ENCODE measurements around the gene TSPEAR.
"Not testable (repeated sequence)": the region's sequence is repeated elsewhere in the genome, so short reads cannot be mapped to it uniquely, and the experiment has no call there.

The TSPEAR gene

GRCh38 chr21:44637018-44637850, 74.1 kb downstream of the TSPEAR start, which contains the start of gene KRTAP10-10:
Gene KRTAP10-10, plus strand, starts transcription at chr21:44637356. Its CDS starts 62 bp downstream, at chr21:44637418.
- Histone ChIP-seq H3K36me3 (no peaks in the 10 kb centered on the region), H3K4me1 (no peaks in the 10 kb centered on the region), H3K4me3 (ENCODE audit: low read depth, low read length) (no peak within 1 kb of the TSS), H3K27me3 (no peaks in the 10 kb centered on the region), H3K9me3 (peaks cover 3% of the 10 kb centered on the region; the same call in 1 of the 2 replicates)
- no peak for TF ChIP-seq CTCF (IDR thresholded peaks at IDR 0.05; ENCODE audit: low read depth, low read length)
- no peak for DNase-seq

GRCh38 chr21:44636209-44637017, 75.0 kb downstream of the TSPEAR start:
- no peak overlapping the region for H3K4me3 ChIP-seq (ENCODE audit: low read depth, low read length)
- H3K4me1 ChIP-seq, result no peaks in the 10 kb centered on the region
- H3K27me3 ChIP-seq, result no peaks in the 10 kb centered on the region
- no peak for TF ChIP-seq CTCF (IDR thresholded peaks at IDR 0.05; ENCODE audit: low read depth, low read length)
- no peaks in the 10 kb centered on the region for H3K36me3 ChIP-seq
- DNase-seq, result no peak
- H3K9me3 ChIP-seq, result peaks cover 3% of the 10 kb centered on the region

- TF ChIP-seq CTCF (IDR thresholded peaks at IDR 0.05; ENCODE audit: low read depth, low read length), result no peak
- Histone ChIP-seq H3K36me3 (no peaks in the 10 kb centered on the region), H3K9me3 (no peaks in the 10 kb centered on the region; the same call in 1 of the 2 replicates), H3K4me1 (no peaks in the 10 kb centered on the region), H3K27me3 (no peaks in the 10 kb centered on the region), H3K4me3 (ENCODE audit: low read depth, low read length) (no peak overlapping the region)
- no peak for DNase-seq
Observed at GRCh38 chr21:44632067-44632466, 79.3 kb downstream of the TSPEAR start.

GRCh38 chr21:44630440-44630839, 80.9 kb downstream of the TSPEAR start:
- Histone ChIP-seq H3K27me3 (no peaks in the 10 kb centered on the region), H3K4me3 (ENCODE audit: low read depth, low read length) (no peak overlapping the region), H3K9me3 (no peaks in the 10 kb centered on the region; the same call in 1 of the 2 replicates), H3K4me1 (no peaks in the 10 kb centered on the region), H3K36me3 (no peaks in the 10 kb centered on the region)
- no peak for TF ChIP-seq CTCF (IDR thresholded peaks at IDR 0.05; ENCODE audit: low read depth, low read length)
- DNase-seq, result no peak

GRCh38 chr21:44628707-44629391, 82.5 kb downstream of the TSPEAR start:
- no peaks in the 10 kb centered on the region for H3K36me3 ChIP-seq
- no peaks in the 10 kb centered on the region for H3K4me1 ChIP-seq
- no peak for DNase-seq
- no peak overlapping the region for H3K4me3 ChIP-seq (ENCODE audit: low read depth, low read length)
- no peak for TF ChIP-seq CTCF (IDR thresholded peaks at IDR 0.05; ENCODE audit: low read depth, low read length)
- no peaks in the 10 kb centered on the region; the same call in 1 of the 2 replicates for H3K9me3 ChIP-seq
- H3K27me3 ChIP-seq, result no peaks in the 10 kb centered on the region

- H3K4me3 ChIP-seq (ENCODE audit: low read depth, low read length); H3K27me3 ChIP-seq; DNase-seq; H3K36me3 ChIP-seq; H3K4me1 ChIP-seq; H3K9me3 ChIP-seq: not testable (repeated sequence)
Observed at GRCh38 chr21:44627831-44628233, 83.5 kb downstream of the TSPEAR start.

GRCh38 chr21:44627181-44627822, 84.1 kb downstream of the TSPEAR start:
- H3K4me1 ChIP-seq; H3K4me3 ChIP-seq (ENCODE audit: low read depth, low read length); H3K9me3 ChIP-seq; DNase-seq; H3K27me3 ChIP-seq; H3K36me3 ChIP-seq: not testable (repeated sequence)
